ENCODE measurements around the gene LCN12.

- no peak for TF ChIP-seq CTCF (IDR thresholded peaks at IDR 0.05)
- no peak for TF ChIP-seq POLR2A (IDR thresholded peaks at IDR 0.05)
Measured at GRCh38 chr9:136995772-136996311, 43.8 kb downstream of the LCN12 start.

Data from Peyer's patch (tissue), 4 donors.